GM23338 (cell line): Measurements from ENCODE around the gene PRMT1.

Source experiments
- CREB1 ChIP-seq: fragments of 250-450 bp; sonication (Bioruptor Pico); IDR thresholded peaks from 2 replicates; pipeline ENCODE4 v1.5.0; 2020; ENCODE audit warnings: low read depth, mild to moderate bottlenecking, moderate library complexity
- CTCF ChIP-seq, 2 experiments: fragments of 200-600 bp in 1 of 2; sonication (generic) in 1 of 2; conservative IDR thresholded peaks; 2 replicates each; pipeline versions ENCODE4 v1.5.1 to v1.6.1; 2016 to 2017; ENCODE audit warnings: antibody characterized with exemption in 2 of 2, low read depth in 2 of 2, mild to moderate bottlenecking in 2 of 2, moderate library complexity in 1 of 2
- EZH2phosphoT487 ChIP-seq: fragments of 200-600 bp; sonication (generic); IDR thresholded peaks from one replicate; pipeline ENCODE4 v1.8.1; 2018; ENCODE audit warnings: antibody characterized with exemption; ENCODE audit not compliant: unreplicated experiment
- REST ChIP-seq: IDR thresholded peaks from one replicate; pipeline ENCODE4 v1.6.1; 2018; ENCODE audit warnings: antibody characterized with exemption; ENCODE audit not compliant: unreplicated experiment

GRCh38 chr19:49677231-49677900 lies at the start of gene PRMT1:
- TF ChIP-seq CTCF (conservative IDR thresholded peaks at IDR 0.05; ENCODE audit: low read depth in 2 of 2): 0 out of 4 replicates have a peak, but pooled peaks of 1 of the 2 experiments have one; percentile 0
- TF ChIP-seq EZH2phosphoT487: no peak
- no peak for TF ChIP-seq REST
- no peak for TF ChIP-seq CREB1 (CRISPR knock-in tag)
